ENCODE measurements around the gene LGALS4. TPM values are rescaled to one million over a fixed set of nuclear protein-coding genes. Genes with fewer than 3 reads are reported as not detected.

LGALS4 gene
- total and polyA plus RNA-seq, 9 of the 15 experiments (the other 6 are each of a cell fraction or from before 2014, with no cell fraction given), result 0.08 to 1.1 (median 0.30) TPM; not detected in 3

DNA sequence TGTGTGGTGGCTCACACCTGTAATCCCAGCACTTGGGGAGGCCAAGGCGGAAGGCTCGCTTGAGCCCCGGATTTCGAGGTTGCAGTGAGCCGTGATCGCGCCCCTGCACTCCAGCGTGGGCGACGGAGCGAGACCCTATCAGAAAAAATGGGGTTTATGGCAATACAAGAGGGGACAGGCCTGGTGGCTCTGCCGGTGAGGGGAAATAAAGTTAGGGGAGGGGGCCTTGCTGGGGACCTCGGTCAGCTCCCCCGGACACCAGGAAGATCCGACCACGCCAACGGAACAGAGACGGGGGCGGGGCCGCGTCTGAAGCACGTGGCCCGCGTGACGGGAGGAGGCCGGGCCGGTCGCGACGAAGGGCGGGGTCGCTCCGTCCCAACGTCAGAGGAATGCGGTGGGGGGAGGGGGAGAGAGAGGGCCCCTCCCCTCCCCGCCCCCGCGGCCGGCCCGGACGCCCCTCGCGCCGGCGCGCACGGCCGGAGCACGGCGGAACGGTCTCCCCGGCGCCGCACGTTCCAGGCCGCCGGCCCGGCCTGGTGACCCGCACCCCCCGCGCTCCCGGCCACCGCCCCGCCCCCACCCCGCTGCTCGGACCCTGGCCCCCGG is 39.0 kb upstream of the LGALS4 start (continued):
- TF ChIP-seq, protein P1, sequence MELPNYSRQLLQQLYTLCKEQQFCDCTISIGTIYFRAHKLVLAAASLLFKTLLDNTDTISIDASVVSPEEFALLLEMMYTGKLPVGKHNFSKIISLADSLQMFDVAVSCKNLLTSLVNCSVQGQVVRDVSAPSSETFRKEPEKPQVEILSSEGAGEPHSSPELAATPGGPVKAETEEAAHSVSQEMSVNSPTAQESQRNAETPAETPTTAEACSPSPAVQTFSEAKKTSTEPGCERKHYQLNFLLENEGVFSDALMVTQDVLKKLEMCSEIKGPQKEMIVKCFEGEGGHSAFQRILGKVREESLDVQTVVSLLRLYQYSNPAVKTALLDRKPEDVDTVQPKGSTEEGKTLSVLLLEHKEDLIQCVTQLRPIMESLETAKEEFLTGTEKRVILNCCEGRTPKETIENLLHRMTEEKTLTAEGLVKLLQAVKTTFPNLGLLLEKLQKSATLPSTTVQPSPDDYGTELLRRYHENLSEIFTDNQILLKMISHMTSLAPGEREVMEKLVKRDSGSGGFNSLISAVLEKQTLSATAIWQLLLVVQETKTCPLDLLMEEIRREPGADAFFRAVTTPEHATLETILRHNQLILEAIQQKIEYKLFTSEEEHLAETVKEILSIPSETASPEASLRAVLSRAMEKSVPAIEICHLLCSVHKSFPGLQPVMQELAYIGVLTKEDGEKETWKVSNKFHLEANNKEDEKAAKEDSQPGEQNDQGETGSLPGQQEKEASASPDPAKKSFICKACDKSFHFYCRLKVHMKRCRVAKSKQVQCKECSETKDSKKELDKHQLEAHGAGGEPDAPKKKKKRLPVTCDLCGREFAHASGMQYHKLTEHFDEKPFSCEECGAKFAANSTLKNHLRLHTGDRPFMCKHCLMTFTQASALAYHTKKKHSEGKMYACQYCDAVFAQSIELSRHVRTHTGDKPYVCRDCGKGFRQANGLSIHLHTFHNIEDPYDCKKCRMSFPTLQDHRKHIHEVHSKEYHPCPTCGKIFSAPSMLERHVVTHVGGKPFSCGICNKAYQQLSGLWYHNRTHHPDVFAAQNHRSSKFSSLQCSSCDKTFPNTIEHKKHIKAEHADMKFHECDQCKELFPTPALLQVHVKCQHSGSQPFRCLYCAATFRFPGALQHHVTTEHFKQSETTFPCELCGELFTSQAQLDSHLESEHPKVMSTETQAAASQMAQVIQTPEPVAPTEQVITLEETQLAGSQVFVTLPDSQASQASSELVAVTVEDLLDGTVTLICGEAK (IDR thresholded peaks at IDR 0.05), result no peak
- TF ChIP-seq, protein P1 (CRISPR knock-in tag; IDR thresholded peaks at IDR 0.05), result no peak
- TF ChIP-seq KDM5B (IDR thresholded peaks at IDR 0.05; ENCODE audit: insufficient replicate concordance, low read depth, low read length), result no peak
- peak; percentile 60; the same call in 1 of the 2 replicates for TF ChIP-seq RB1 (IDR thresholded peaks at IDR 0.05; ENCODE audit: low read depth)
- TF ChIP-seq MTA1 (IDR thresholded peaks at IDR 0.05; ENCODE audit: borderline replicate concordance), result peak; percentile 46; the same call in 1 of the 2 replicates
- TF ChIP-seq ASH1L (IDR thresholded peaks at IDR 0.05; ENCODE audit: borderline replicate concordance, low read depth, partially characterized antibody), result no peak
- no peak for TF ChIP-seq ZNF124 (CRISPR knock-in tag; IDR thresholded peaks at IDR 0.05)
- peak; percentile 97; the same call in 1 of the 2 replicates for TF ChIP-seq VEZF1 (CRISPR knock-in tag; IDR thresholded peaks at IDR 0.05)
- TF ChIP-seq, protein P2, sequence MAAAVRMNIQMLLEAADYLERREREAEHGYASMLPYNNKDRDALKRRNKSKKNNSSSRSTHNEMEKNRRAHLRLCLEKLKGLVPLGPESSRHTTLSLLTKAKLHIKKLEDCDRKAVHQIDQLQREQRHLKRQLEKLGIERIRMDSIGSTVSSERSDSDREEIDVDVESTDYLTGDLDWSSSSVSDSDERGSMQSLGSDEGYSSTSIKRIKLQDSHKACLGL (CRISPR knock-in tag; IDR thresholded peaks at IDR 0.05; ENCODE audit: borderline replicate concordance, poor library complexity, severe bottlenecking), result peak; percentile 70
- TF ChIP-seq DMBX1 (CRISPR knock-in tag; IDR thresholded peaks at IDR 0.05; ENCODE audit: borderline replicate concordance), result 0 out of 2 replicates have a peak, but pooled peaks have one; percentile 24
- TF ChIP-seq NCOA1 (IDR thresholded peaks at IDR 0.05; ENCODE audit: low read depth), result no peak
- no peak for TF ChIP-seq NFIX (CRISPR knock-in tag; IDR thresholded peaks at IDR 0.05; ENCODE audit: low read depth)
- peak; percentile 14; the same call in 1 of the 2 replicates for TF ChIP-seq GTF2E2 (tag; IDR thresholded peaks at IDR 0.05)
- TF ChIP-seq NFE2L1 (tag; IDR thresholded peaks at IDR 0.05; ENCODE audit: borderline replicate concordance, low read depth), result no peak
- TF ChIP-seq ZNF431 (CRISPR knock-in tag; IDR thresholded peaks at IDR 0.05), result 0 out of 2 replicates have a peak, but pooled peaks have one; percentile 38
- TF ChIP-seq KLF16 (IDR thresholded peaks at IDR 0.05), result no peak
- TF ChIP-seq SNRNP70 (optimal IDR thresholded peaks at IDR 0.05; ENCODE audit: low read depth, low read length), result no peak
